ENCODE measurements around the gene DDR1.
A peak's percentile ranks its signal among the peaks of the same experiment; 100 is the strongest.

DDR1 gene

DNA sequence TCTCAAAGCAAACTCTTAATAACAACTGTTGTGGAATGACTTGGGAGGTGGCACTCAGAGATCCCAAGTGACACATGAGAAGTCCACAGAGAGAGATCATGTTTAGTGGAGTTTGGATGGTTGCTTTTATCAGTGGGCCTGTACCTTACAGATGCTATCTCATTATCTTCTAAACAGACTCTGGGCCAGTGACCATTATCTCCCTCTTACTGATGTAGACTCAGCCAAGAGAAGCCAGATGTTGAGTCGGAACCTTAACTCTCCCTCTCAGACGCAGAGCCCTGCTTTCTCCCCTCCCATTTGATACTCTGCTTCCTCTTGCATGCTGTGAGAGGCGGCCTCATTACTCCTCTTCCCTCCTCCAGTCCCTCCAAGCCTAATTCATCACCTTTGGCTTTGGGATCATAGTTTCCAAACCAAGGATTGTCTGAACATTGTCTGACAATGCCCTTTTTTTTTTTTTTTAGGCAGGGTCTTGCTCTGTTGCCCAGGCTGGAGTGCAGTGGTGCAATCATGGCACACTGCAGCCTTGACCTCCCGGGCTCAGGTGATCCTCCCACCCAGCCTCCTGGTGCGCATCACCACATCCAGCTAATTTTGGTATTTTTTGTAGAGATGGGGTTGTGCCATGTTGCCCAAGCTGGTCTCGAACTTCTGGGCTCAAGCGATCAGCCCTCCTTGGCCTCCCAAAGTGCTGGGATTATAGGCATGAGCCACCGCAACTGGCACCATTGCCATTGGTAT, 4.5 kb upstream of the DDR1 start:
- peak overlapping the region; percentile 99; the same call in 1 of the 2 replicates for H3K27ac ChIP-seq
- ChIA-PET POLR2A (ENCODE audit: low non-redundant PET) (no interaction called here), CTCF (interaction anchor here (0.7 to 3.1 kb wide), 3 partner anchors 48 to 200 kb away, joined by 3 to 15 read pairs (median 4); no protein-coding TSS in a partner anchor)
- TF ChIP-seq, protein P1, sequence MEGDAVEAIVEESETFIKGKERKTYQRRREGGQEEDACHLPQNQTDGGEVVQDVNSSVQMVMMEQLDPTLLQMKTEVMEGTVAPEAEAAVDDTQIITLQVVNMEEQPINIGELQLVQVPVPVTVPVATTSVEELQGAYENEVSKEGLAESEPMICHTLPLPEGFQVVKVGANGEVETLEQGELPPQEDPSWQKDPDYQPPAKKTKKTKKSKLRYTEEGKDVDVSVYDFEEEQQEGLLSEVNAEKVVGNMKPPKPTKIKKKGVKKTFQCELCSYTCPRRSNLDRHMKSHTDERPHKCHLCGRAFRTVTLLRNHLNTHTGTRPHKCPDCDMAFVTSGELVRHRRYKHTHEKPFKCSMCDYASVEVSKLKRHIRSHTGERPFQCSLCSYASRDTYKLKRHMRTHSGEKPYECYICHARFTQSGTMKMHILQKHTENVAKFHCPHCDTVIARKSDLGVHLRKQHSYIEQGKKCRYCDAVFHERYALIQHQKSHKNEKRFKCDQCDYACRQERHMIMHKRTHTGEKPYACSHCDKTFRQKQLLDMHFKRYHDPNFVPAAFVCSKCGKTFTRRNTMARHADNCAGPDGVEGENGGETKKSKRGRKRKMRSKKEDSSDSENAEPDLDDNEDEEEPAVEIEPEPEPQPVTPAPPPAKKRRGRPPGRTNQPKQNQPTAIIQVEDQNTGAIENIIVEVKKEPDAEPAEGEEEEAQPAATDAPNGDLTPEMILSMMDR (conservative IDR thresholded peaks at IDR 0.05; ENCODE audit: low read depth) = no peak
- no peak for DNase-seq (ENCODE audit: low spot score)

DNA sequence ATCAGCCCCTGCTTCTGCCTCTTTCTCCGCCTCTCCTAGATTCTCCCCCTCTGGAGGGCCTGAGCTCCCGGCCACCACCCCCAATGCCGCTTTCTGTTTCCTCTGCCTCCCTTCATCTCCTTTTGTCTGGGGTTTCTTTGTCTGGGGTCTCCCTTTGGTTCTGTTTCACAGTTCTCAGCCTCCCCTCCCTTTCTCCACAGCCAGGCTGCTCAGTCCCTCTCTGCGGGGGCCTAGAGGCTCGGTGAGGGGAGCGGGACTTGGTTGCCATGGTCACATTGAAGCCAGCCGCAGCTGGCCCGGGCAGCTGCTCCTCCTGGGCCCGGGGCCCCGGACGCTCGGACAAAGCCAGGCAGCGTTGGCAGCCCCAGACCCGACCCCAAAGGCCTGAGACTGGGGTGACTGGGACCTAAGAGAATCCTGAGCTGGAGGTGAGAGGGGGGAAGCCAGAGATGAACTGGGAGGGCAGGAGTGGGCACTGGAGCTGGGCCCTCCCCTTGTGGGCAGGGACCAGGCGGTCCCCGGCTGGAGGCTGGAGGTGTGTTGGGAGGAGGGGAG, 3.5 kb upstream of the DDR1 start:
- peak overlapping the region; percentile 99 for H3K27ac ChIP-seq
- POLR2A ChIA-PET (ENCODE audit: low non-redundant PET) = no interaction called here
- TF ChIP-seq, protein P1 (conservative IDR thresholded peaks at IDR 0.05; ENCODE audit: low read depth) = no peak

DNA sequence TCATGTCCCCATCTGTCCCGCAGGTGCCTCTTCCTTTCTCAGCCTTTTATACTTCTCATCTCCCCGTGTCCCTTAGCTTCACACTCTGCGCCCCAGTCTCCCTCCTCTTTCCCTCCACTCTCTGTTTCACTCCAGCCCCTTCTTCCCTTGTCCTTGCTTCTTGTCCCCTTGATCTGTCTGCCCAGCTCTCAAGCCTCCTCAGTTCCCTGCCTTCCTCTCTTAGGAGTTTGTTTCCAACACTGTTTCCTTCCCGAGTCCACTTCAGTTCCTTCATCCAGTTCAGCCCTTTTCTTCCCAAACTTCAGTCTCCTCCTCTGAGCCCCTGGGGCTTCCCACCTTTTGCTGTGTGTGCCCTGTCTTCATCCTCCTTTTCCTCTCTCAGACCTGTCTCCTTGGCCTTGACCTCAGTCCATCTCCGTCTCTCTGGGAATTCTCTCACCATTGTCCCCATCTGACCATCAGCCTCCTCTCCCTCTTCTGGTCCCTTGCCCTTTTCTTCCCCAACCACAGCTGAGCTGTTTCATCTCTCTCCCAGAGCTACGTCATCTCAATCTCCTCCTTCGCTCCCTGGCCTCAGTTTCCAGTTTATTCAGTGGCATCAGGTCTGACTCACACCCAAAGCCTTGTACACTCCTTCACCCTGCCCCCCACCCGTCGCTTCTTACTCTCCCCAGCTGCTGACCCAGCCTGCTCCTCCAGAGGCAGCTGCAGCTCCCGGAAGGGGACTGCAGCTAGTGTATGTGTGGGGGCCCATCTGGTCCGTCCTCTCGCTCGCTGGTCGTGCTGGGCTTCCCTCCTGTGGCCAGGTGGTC, 2.7 kb upstream of the DDR1 start:
- CTCF ChIA-PET = interaction anchor here (0.5 to 3.0 kb wide), 5 partner anchors 32 to 151 kb away, joined by 3 to 15 read pairs (median 5); partner anchors contain the start of gene VARS2
- peak overlapping the region; percentile 99 for H3K27ac ChIP-seq
- POLR2A ChIA-PET (ENCODE audit: low non-redundant PET) = interaction anchor here (0.6 to 1.4 kb wide), 3 partner anchors 23 to 137 kb away, joined by 3 to 4 read pairs (median 3); partner anchors contain the start of gene IER3
- no peak for DNase-seq (ENCODE audit: low spot score)
- TF ChIP-seq, protein P1 (conservative IDR thresholded peaks at IDR 0.05; ENCODE audit: low read depth) = no peak

More for the DNA sequence above, 3.5 kb upstream of the DDR1 start:
- DNase-seq (ENCODE audit: low spot score) = no peak
- CTCF ChIA-PET = interaction anchor here (0.5 to 2.7 kb wide), 4 partner anchors 44 to 199 kb away, joined by 3 to 15 read pairs (median 4); no protein-coding TSS in a partner anchor

DNA sequence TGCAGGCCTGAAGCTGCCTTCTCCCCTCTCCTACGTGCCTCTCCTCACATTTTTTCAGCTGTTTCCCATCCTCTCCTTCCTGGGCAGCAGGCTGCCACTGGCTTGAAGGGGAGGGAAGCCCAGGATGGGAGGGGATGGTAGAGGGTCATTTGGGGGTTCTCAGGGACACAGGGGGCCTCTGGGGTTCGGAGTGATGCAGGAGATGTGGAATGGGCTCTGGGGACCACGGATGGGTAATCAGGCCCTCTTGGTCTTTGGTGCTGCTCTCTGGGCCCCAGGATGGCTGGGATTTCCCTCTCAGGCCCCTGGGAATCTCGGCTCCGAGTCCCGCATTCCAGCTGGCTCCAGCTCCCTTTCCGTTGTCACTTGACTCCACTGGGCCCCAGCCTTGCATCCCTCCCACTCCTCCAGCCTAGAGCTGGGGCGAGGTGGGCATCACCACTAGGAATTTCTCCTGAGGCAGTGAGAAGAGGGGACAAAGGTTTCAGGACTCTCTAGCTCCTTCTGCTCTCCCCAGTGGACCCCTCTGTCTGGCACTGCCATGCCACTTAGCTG, 2.0 kb upstream of the DDR1 start:
- POLR2A ChIA-PET (ENCODE audit: low non-redundant PET) = interaction anchor here (1.4 kb wide), 1 partner anchor 138 kb away, joined by 3 read pairs; the partner anchor contains the start of gene IER3
- peak overlapping the region; percentile 99 for H3K27ac ChIP-seq
- no peak for DNase-seq (ENCODE audit: low spot score)
- CTCF ChIA-PET = interaction anchor here (0.6 to 3.0 kb wide), 6 partner anchors 32 to 265 kb away, joined by 3 to 15 read pairs (median 4); partner anchors contain the start of genes MRPS18B, PPP1R10 and VARS2
- TF ChIP-seq, protein P1 (conservative IDR thresholded peaks at IDR 0.05; ENCODE audit: low read depth) = no peak

DNA sequence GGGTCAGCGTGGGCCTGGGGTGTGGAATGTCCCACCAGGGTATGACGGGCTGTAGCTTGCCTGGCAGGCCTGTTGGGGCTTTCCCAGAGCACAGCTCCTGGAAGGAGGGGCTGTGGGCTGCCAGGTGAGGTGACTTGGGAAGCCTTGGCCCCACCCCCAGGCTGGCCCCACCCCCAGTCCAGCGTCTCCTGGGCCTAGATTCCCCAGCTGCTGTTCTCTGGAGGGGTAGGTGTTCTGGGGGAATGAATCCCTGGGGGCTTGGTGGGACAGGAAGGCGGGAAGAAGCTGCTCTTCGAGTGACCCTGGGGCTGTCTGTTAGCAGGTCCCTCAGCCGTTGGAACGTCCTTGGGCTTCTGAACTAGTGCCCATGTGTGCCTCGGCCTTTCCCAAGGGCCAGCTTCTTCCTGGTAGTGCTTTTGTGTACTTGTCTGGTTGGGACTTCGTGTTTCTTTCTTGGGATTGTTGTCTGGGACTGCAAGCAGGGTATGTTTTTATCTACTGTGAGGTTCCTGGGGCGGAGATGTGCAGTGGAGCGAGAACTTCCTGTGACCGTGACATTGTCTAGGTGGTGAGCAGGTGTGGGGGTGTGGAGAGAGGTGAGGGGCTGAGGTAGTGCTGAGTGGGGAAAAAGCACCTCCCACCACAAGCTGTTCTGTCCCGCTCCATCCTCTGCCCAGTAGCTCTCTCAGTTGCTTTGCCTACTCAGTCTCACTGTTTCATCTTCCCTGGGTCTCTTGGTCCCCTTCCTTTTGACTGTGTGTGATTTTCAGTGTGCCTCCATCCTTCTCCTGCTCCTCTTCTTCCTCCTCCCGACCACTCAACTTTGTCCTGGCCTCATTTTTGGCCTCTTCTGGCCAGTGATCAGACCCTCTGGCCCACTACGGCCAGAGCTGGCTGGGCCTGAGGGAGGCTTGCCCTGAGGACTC, 1.3 kb upstream of the DDR1 start:
- DNase-seq (ENCODE audit: low spot score) = peak; percentile 83
- H3K27ac ChIP-seq = peak overlapping the region; percentile 99
- TF ChIP-seq, protein P1 (conservative IDR thresholded peaks at IDR 0.05; ENCODE audit: low read depth) = no peak
- POLR2A ChIA-PET (ENCODE audit: low non-redundant PET) = interaction anchor here (0.7 to 1.4 kb wide), 3 partner anchors 22 to 139 kb away, joined by 3 to 4 read pairs (median 4); partner anchors contain the start of gene IER3
- CTCF ChIA-PET = interaction anchor here (0.6 to 3.0 kb wide), 8 partner anchors 31 to 266 kb away, joined by 3 to 15 read pairs (median 4); partner anchors contain the start of genes MRPS18B, PPP1R10 and VARS2
